Thoracic aorta (tissue), 2 donors: ENCODE measurements around the gene MLLT6. TPM values are rescaled to one million over a fixed set of nuclear protein-coding genes. Genes with fewer than 3 reads are reported as not detected.

Source experiments
- ATAC-seq: fragments of 150-250 bp; one replicate; pipeline ENCODE4 v1.8.0; 2017; ENCODE audit warnings: low read depth; ENCODE audit not compliant: insufficient number of reproducible peaks, low FRiP score
- DNase-seq: peaks from one replicate; pipeline ENCODE4 v3.0.0-alpha.2; 2020; ENCODE audit warnings: low spot score
- H3K27ac ChIP-seq, 2 donors: fragments of 200-600 bp; sonication (generic); 1 replicate in 1 of 2; 2 replicates in 1 of 2; pipeline ENCODE4 v1.5.1; 2016; ENCODE audit warnings: mild to moderate bottlenecking in 2 of 2, moderate library complexity in 2 of 2
- H3K27me3 ChIP-seq: fragments of 200-600 bp; sonication (generic); replicated peaks from 2 replicates; pipeline ENCODE4 v1.6.0; 2016; ENCODE audit warnings: mild to moderate bottlenecking; ENCODE audit not compliant: insufficient read depth
- H3K36me3 ChIP-seq: fragments of 200-600 bp; sonication (generic); one replicate; pipeline ENCODE4 v1.5.1; 2016
- H3K4me1 ChIP-seq, 2 donors: fragments of 200-600 bp; sonication (generic); 1 replicate in 1 of 2; 2 replicates in 1 of 2; pipeline versions ENCODE4 v1.5.1 to v1.6.0; 2016; ENCODE audit warnings: low read depth in 2 of 2, mild to moderate bottlenecking in 1 of 2; ENCODE audit not compliant: control insufficient read depth in 1 of 2
- H3K4me3 ChIP-seq: fragments of 200-600 bp; sonication (generic); 2 replicates; pipeline ENCODE4 v1.5.1; 2016; ENCODE audit warnings: mild to moderate bottlenecking
- H3K9me3 ChIP-seq: fragments of 200-600 bp; sonication (generic); 2 replicates; pipeline ENCODE4 v1.5.1; 2016
- CTCF ChIP-seq: fragments of 200-600 bp; sonication (generic); IDR thresholded peaks from one replicate; pipeline ENCODE4 v1.5.1; 2019; ENCODE audit warnings: antibody characterized with exemption
- total RNA-seq, 2 donors: library from RNA; depleted of rRNA; stranded (reverse); fragments of >200 nt; gene quantifications; one replicate each; pipeline versions ENCODE4 v1.1.0 to v1.2.3, GENCODE V29; 2016

Gene MLLT6
- total RNA-seq, 2 donors from 2014 or later, result 113 to 201 TPM

- H3K9me3 ChIP-seq, result no peaks in the 10 kb centered on the region
- H3K4me1 ChIP-seq, result peaks cover 17 to 40% of the 10 kb centered on the region in 2 donors
- H3K27me3 ChIP-seq, result no peaks in the 10 kb centered on the region
- peak within 1 kb of the TSS; percentile 85 to 99 for H3K27ac ChIP-seq
- no peak for TF ChIP-seq CTCF
- ATAC-seq (peak; percentile 17), DNase-seq (peak; percentile 94)
- H3K36me3 ChIP-seq, result no peaks in the 10 kb centered on the region
- peak within 1 kb of the TSS; percentile 92 for H3K4me3 ChIP-seq
Measured at GRCh38 chr17:38748149-38748891, 43.2 kb downstream of the MLLT6 start, which contains the start of gene PCGF2. PCGF2 (minus strand) TSS chr17:38748336; CDS start chr17:38740402, 7,934 bp downstream.

- Histone ChIP-seq H3K36me3 (no peaks in the 10 kb centered on the region), H3K27ac (peak overlapping the region; percentile 85 to 99), H3K27me3 (no peaks in the 10 kb centered on the region), H3K4me1 (peaks cover 22 to 41% of the 10 kb centered on the region in 2 donors), H3K4me3 (peak overlapping the region; percentile 92), H3K9me3 (no peaks in the 10 kb centered on the region)
- DNase-seq, result no peak
- TF ChIP-seq CTCF, result no peak
- ATAC-seq, result no peak
Measured at GRCh38 chr17:38748892-38749222, 43.8 kb downstream of the MLLT6 start.

- no peaks in the 10 kb centered on the region for H3K9me3 ChIP-seq
- ATAC-seq, result no peak
- H3K27ac ChIP-seq, result peak overlapping the region; percentile 85 to 99
- TF ChIP-seq CTCF, result no peak
- peaks cover 24 to 47% of the 10 kb centered on the region in 2 donors for H3K4me1 ChIP-seq
- peak overlapping the region; percentile 92 for H3K4me3 ChIP-seq
- H3K36me3 ChIP-seq, result no peaks in the 10 kb centered on the region
- peak; percentile 47 for DNase-seq
- no peaks in the 10 kb centered on the region for H3K27me3 ChIP-seq
Measured at GRCh38 chr17:38749223-38750043, 44.4 kb downstream of the MLLT6 start.

- DNase-seq (no peak), ATAC-seq (no peak)
- TF ChIP-seq CTCF, result no peak
- Histone ChIP-seq H3K27me3 (no peaks in the 10 kb centered on the region), H3K36me3 (no peaks in the 10 kb centered on the region), H3K4me1 (peaks cover 27 to 50% of the 10 kb centered on the region in 2 donors), H3K27ac (peak overlapping the region; percentile 85 to 99), H3K9me3 (no peaks in the 10 kb centered on the region), H3K4me3 (peak overlapping the region; percentile 92)
Measured at GRCh38 chr17:38750044-38750311, 44.9 kb downstream of the MLLT6 start.

DNA sequence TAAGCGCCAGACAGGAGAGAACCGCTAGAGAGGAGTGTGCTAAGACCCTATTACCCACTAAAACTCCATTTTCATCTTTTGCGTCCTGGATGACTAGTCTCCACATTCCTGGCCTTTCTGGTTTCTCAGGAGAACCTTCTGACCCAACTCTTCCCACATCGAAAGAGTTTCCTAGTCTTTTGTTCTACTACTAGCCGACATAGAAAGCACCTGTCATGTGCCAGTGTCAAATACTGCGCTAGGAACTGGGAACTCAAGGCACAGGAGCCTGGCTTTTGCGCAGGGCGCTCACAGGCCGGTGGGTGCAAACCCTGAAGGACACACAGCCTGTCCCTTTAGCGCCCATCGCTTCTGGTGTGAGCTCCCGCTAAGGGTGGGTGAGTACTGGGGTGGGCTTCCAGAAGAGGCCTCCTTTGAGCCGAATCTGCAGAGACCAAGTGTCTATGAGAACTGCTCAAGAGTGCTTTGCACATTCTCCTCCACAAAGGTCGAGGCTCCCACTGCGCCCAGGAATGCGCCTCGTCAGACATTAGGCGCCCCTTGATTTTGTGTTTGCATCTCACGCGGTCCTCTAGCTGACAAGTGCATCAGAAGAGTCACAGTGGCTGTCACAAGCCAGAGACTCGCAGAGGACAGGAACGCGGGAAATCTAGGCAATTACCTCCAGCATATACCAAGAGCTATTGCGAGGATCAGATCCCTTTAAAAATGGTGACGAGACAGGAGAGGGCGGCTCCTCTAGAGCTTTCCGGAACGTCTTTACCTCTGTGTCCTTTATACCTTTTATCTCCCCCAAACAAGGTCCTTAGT, 45.4 kb downstream of the MLLT6 start:
- Histone ChIP-seq H3K36me3 (no peaks in the 10 kb centered on the region), H3K9me3 (no peaks in the 10 kb centered on the region), H3K4me3 (peak overlapping the region; percentile 92), H3K4me1 (peaks cover 27 to 50% of the 10 kb centered on the region in 2 donors), H3K27ac (peak overlapping the region; percentile 85 to 99), H3K27me3 (no peaks in the 10 kb centered on the region)
- DNase-seq (no peak), ATAC-seq (no peak)
- no peak for TF ChIP-seq CTCF
